ENCODE results near the gene RIPK3. TPM values are rescaled to one million over a fixed set of nuclear protein-coding genes. Genes with fewer than 3 reads are reported as not detected.
A peak's percentile ranks its signal among the peaks of the same experiment; 100 is the strongest.
"Not testable (repeated sequence)": the region's sequence is repeated elsewhere in the genome, so short reads cannot be mapped to it uniquely, and the experiment has no call there.

RIPK3 gene
- total RNA-seq, 1 experiment from 2014 or later: 0.35 TPM

- H3K9ac ChIP-seq (ENCODE audit: extremely low read depth, insufficient read length, low read length); H3K9me3 ChIP-seq (ENCODE audit: control insufficient read depth, low read depth, low read length); H4K91ac ChIP-seq (ENCODE audit: insufficient read length, low read depth, low read length); H3K4ac ChIP-seq (ENCODE audit: low read depth, low read length); H3K27me3 ChIP-seq (ENCODE audit: insufficient read depth, low read length); H3K23me2 ChIP-seq (ENCODE audit: insufficient read length, low read depth, low read length, poor library complexity, severe bottlenecking); H2BK20ac ChIP-seq (ENCODE audit: low read depth, low read length, poor library complexity, severe bottlenecking); H2BK5ac ChIP-seq (ENCODE audit: insufficient read length, low read length); H2AFZ ChIP-seq (ENCODE audit: low read length); H4K20me1 ChIP-seq (ENCODE audit: control insufficient read depth, insufficient read depth, insufficient read length); H3K4me2 ChIP-seq (ENCODE audit: insufficient read depth, insufficient read length, low read length); H4K8ac ChIP-seq (replicated peaks; ENCODE audit: insufficient read length, low read depth, low read length); H2AK5ac ChIP-seq (ENCODE audit: insufficient read length, low read length); H3K18ac ChIP-seq (ENCODE audit: insufficient read length, low read depth, low read length); H3K56ac ChIP-seq (ENCODE audit: insufficient read length, low read depth, low read length); H4K5ac ChIP-seq (ENCODE audit: insufficient read length, low read depth, low read length); DNase-seq; H2BK12ac ChIP-seq (ENCODE audit: insufficient read length, low read depth, low read length); H3K27ac Mint-ChIP-seq; H3T11ph ChIP-seq (ENCODE audit: low read length); H3K9me3 Mint-ChIP-seq; H3K14ac ChIP-seq (ENCODE audit: insufficient read depth, low read length); H3K79me1 ChIP-seq (ENCODE audit: insufficient read depth, low read depth, low read length, poor library complexity, severe bottlenecking); H3K4me1 ChIP-seq (ENCODE audit: insufficient read depth, low read length); H2BK120ac ChIP-seq (ENCODE audit: low read depth, low read length, poor library complexity, severe bottlenecking); H3K36me3 Mint-ChIP-seq (ENCODE audit: insufficient read depth in 1 of 3, low read depth in 3 of 3); H2BK15ac ChIP-seq (ENCODE audit: low read depth, low read length); H3K79me2 ChIP-seq (ENCODE audit: insufficient read depth, low read length); H3K27ac ChIP-seq (ENCODE audit: insufficient read length, low read depth, low read length); H3K4me3 Mint-ChIP-seq; H3K23ac ChIP-seq (ENCODE audit: insufficient read length, low read depth, low read length): not testable (repeated sequence)
- WGBS (ENCODE audit: extremely low coverage, insufficient read length, low lambda C conversion rate): no CpG with 5 or more reads among the region's 9 CpGs
- Mint-ChIP-seq H3K27me3 (ENCODE audit: low read depth) (peaks cover 73% of the 10 kb centered on the region), H3K4me1 (peaks cover 9 to 11% of the 10 kb centered on the region in 2 experiments)
- peak; percentile 70 for TF ChIP-seq CTCF (conservative IDR thresholded peaks at IDR 0.05)
These were observed 11.9 kb downstream of the RIPK3 start for GRCh38 chr14:24327914-24328313.
